BE2C (cell line): ENCODE results near the gene SLC4A3.

Source experiments
- DNase-seq: peaks from one replicate; pipeline ENCODE4 v3.0.0-alpha.2; 2020
- H3K27me3 ChIP-seq: fragments of 250-450 bp; sonication (Bioruptor Pico); 2 replicates; pipeline ENCODE4 v1.5.1; 2020; ENCODE audit warnings: mild to moderate bottlenecking
- H3K36me3 ChIP-seq: fragments of 250-450 bp; sonication (Bioruptor Pico); 2 replicates; pipeline ENCODE4 v1.5.1; 2020; ENCODE audit warnings: mild to moderate bottlenecking
- H3K4me1 ChIP-seq: fragments of 250-450 bp; sonication (Bioruptor Pico); 2 replicates; pipeline ENCODE4 v1.5.1; 2020
- H3K4me3 ChIP-seq: 2 replicates; pipeline ENCODE4 v1.5.1; 2011; ENCODE audit warnings: low read depth, low read length
- H3K9me3 ChIP-seq: fragments of 250-450 bp; sonication (Bioruptor Pico); 2 replicates; pipeline ENCODE4 v1.5.1; 2020
- CTCF ChIP-seq: IDR thresholded peaks from 2 replicates; pipeline ENCODE4 v1.5.1; 2012; ENCODE audit warnings: mild to moderate bottlenecking, low read depth, low read length

Gene SLC4A3

GRCh38 chr2:219611866-219612576 is 15.4 kb upstream of the SLC4A3 start:
- DNase-seq, result no peak
- TF ChIP-seq CTCF, result no peak
- Histone ChIP-seq H3K27me3 (no peaks in the 10 kb centered on the region), H3K9me3 (no peaks in the 10 kb centered on the region), H3K36me3 (peaks cover 10% of the 10 kb centered on the region), H3K4me1 (no peaks in the 10 kb centered on the region), H3K4me3 (no peak overlapping the region)

GRCh38 chr2:219612577-219613286 is 14.7 kb upstream of the SLC4A3 start:
- TF ChIP-seq CTCF, result no peak
- no peaks in the 10 kb centered on the region for H3K4me1 ChIP-seq

GRCh38 chr2:219613461-219614070 is 13.9 kb upstream of the SLC4A3 start:
- H3K4me1 ChIP-seq, result no peaks in the 10 kb centered on the region
- no peak for DNase-seq
- no peak overlapping the region for H3K4me3 ChIP-seq
- peaks cover 10% of the 10 kb centered on the region for H3K36me3 ChIP-seq
- TF ChIP-seq CTCF, result no peak
- no peaks in the 10 kb centered on the region for H3K27me3 ChIP-seq
- no peaks in the 10 kb centered on the region for H3K9me3 ChIP-seq

More at GRCh38 chr2:219612577-219613286, 14.7 kb upstream of the SLC4A3 start:
- Histone ChIP-seq H3K9me3 (no peaks in the 10 kb centered on the region), H3K36me3 (peaks cover 10% of the 10 kb centered on the region), H3K27me3 (no peaks in the 10 kb centered on the region), H3K4me3 (no peak overlapping the region)
- no peak for DNase-seq

- H3K27me3 ChIP-seq, result no peaks in the 10 kb centered on the region
- no peak for TF ChIP-seq CTCF
- no peak overlapping the region for H3K4me3 ChIP-seq
- H3K4me1 ChIP-seq, result no peaks in the 10 kb centered on the region
- DNase-seq, result no peak
- no peaks in the 10 kb centered on the region for H3K9me3 ChIP-seq
- H3K36me3 ChIP-seq, result peaks cover 5% of the 10 kb centered on the region
Observed at GRCh38 chr2:219614076-219614860, 13.2 kb upstream of the SLC4A3 start.

- H3K4me1 ChIP-seq, result no peaks in the 10 kb centered on the region
- peaks cover 5% of the 10 kb centered on the region for H3K36me3 ChIP-seq
- H3K9me3 ChIP-seq, result no peaks in the 10 kb centered on the region
- no peaks in the 10 kb centered on the region for H3K27me3 ChIP-seq
- TF ChIP-seq CTCF, result no peak
- H3K4me3 ChIP-seq, result no peak overlapping the region
- no peak for DNase-seq
Observed at GRCh38 chr2:219615036-219615435, 12.4 kb upstream of the SLC4A3 start.
